ENCODE data around the gene GOLM1.
A peak's percentile ranks its signal among the peaks of the same experiment; 100 is the strongest.

DNA sequence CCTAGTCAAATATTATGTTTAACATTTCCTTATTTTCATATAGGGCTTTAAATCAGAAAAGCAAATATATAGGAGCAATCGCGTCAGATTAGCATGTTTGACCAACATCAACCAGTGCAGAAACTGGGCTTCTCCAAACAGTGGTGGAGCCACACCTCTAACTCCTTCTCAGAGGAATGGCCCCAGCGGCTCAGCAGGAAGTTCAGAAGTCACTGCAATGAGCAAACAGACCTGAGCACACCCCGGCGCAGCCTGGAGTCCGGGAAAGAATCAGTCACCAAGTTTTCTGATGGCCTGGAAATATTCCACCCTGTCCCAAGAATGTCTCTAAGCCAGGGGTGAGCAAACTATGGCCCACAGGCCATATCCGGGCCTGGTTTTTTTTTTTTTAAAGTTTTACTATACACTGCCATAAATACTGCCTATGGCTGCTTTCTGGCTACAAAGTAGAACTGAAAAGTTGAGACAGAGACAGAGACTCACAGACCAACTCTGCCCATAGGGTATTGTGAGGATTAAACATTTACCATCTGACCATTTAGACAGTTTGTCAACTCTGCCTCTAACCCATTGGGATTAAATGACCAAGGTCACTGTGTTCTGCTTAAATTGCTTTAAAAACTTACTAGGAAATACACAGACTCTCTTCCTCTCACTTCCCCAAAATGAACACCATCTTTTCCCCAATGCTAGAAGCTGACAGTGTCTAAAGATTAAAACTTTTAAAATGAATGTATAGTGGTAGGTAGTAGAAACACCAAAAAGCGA lies 5.4 kb downstream of the GOLM1 start:
- TF ChIP-seq CTCF (IDR thresholded peaks at IDR 0.05) = no peak
- TF ChIP-seq POLR2A (IDR thresholded peaks at IDR 0.05) = peak; percentile 20
